GM23338 (cell line): Measurements from ENCODE around the gene CYSTM1. TPM values are rescaled to one million over a fixed set of nuclear protein-coding genes. Genes with fewer than 3 reads are reported as not detected.

ENCODE experiments used
- ATAC-seq: fragments of 200-7000 bp; cut with Tn5 transposase; 3 replicates; pipeline ENCODE4 v1.9.1; 2020
- DNase-seq: peaks from one replicate; pipeline ENCODE4 v3.0.0-alpha.2; 2015; ENCODE audit warnings: low spot score
- H2AFZ ChIP-seq: fragments of 200-600 bp; sonication (generic); 2 replicates; pipeline ENCODE4 v1.8.0; 2016; ENCODE audit warnings: antibody characterized with exemption, mild to moderate bottlenecking, moderate library complexity
- H3F3A ChIP-seq: fragments of 200-600 bp; sonication (generic); replicated peaks from 2 replicates; pipeline ENCODE4 v1.8.0; 2017; ENCODE audit warnings: antibody characterized with exemption, mixed run types, low read depth
- H3K27ac ChIP-seq: fragments of 200-600 bp; sonication (generic); 2 replicates; pipeline ENCODE4 v1.6.1; 2016; ENCODE audit warnings: low read depth
- H3K27me3 ChIP-seq: fragments of 200-600 bp; sonication (generic); 2 replicates; pipeline ENCODE4 v1.8.0; 2016; ENCODE audit warnings: mild to moderate bottlenecking, mixed run types, moderate library complexity; ENCODE audit not compliant: insufficient read depth
- H3K36me3 ChIP-seq: fragments of 200-600 bp; sonication (generic); 2 replicates; pipeline ENCODE4 v1.8.0; 2016; ENCODE audit warnings: mild to moderate bottlenecking; ENCODE audit not compliant: insufficient read depth
- H3K4me1 ChIP-seq: fragments of 200-600 bp; sonication (generic); 2 replicates; pipeline ENCODE4 v1.8.0; 2016; ENCODE audit warnings: mild to moderate bottlenecking, moderate library complexity; ENCODE audit not compliant: insufficient read depth
- H3K4me2 ChIP-seq: fragments of 200-600 bp; sonication (generic); 2 replicates; pipeline ENCODE4 v1.7.1; 2017; ENCODE audit warnings: mixed run types
- H3K4me3 ChIP-seq: fragments of 200-600 bp; sonication (generic); 2 replicates; pipeline ENCODE4 v1.6.1; 2016; ENCODE audit warnings: mixed run types
- H3K79me2 ChIP-seq: fragments of 200-600 bp; sonication (generic); replicated peaks from 2 replicates; pipeline ENCODE4 v1.8.0; 2017; ENCODE audit warnings: mild to moderate bottlenecking; ENCODE audit not compliant: insufficient read depth
- H3K9me2 ChIP-seq: fragments of 200-600 bp; sonication (generic); 2 replicates; pipeline ENCODE4 v1.8.0; 2017; ENCODE audit not compliant: insufficient read depth
- H4K20me1 ChIP-seq: fragments of 200-600 bp; sonication (generic); replicated peaks from 2 replicates; pipeline ENCODE4 v1.8.0; 2017; ENCODE audit warnings: mild to moderate bottlenecking; ENCODE audit not compliant: insufficient read depth
- H3K27ac Mint-ChIP-seq: 2 replicates; pipeline ENCODE4 v1.8.0; 2020; ENCODE audit warnings: inconsistent platforms, mild to moderate bottlenecking, moderate library complexity, mixed read lengths
- H3K27me3 Mint-ChIP-seq: 3 replicates; pipeline ENCODE4 v1.8.0; 2022; ENCODE audit warnings: low read depth, mild to moderate bottlenecking, moderate library complexity, mixed read lengths, inconsistent platforms; ENCODE audit not compliant: insufficient read depth, poor library complexity
- H3K36me3 Mint-ChIP-seq: 3 replicates; pipeline ENCODE4 v1.8.0; 2021; ENCODE audit warnings: low read depth, mild to moderate bottlenecking, inconsistent platforms, moderate library complexity, mixed read lengths
- H3K4me1 Mint-ChIP-seq: 3 replicates; pipeline ENCODE4 v1.8.0; 2020; ENCODE audit warnings: mild to moderate bottlenecking, inconsistent platforms, mixed read lengths
- H3K4me3 Mint-ChIP-seq: 3 replicates; pipeline ENCODE4 v1.8.0; 2021; ENCODE audit warnings: moderate library complexity, mild to moderate bottlenecking, inconsistent platforms, mixed read lengths
- H3K9me3 Mint-ChIP-seq: 3 replicates; pipeline ENCODE4 v1.8.0; 2020; ENCODE audit warnings: moderate library complexity, mild to moderate bottlenecking, inconsistent platforms, mixed read lengths
- CREB1 ChIP-seq: fragments of 250-450 bp; sonication (Bioruptor Pico); IDR thresholded peaks from 2 replicates; pipeline ENCODE4 v1.5.0; 2020; ENCODE audit warnings: low read depth, mild to moderate bottlenecking, moderate library complexity
- EZH2 ChIP-seq: fragments of 200-600 bp; sonication (generic); IDR thresholded peaks from one replicate; pipeline ENCODE4 v1.8.0; 2017; ENCODE audit warnings: antibody characterized with exemption, mild to moderate bottlenecking, low read depth; ENCODE audit not compliant: unreplicated experiment
- EZH2phosphoT487 ChIP-seq: fragments of 200-600 bp; sonication (generic); IDR thresholded peaks from one replicate; pipeline ENCODE4 v1.8.1; 2018; ENCODE audit warnings: antibody characterized with exemption; ENCODE audit not compliant: unreplicated experiment
- JUNB ChIP-seq: IDR thresholded peaks from one replicate; pipeline ENCODE4 v1.6.1; 2016; ENCODE audit warnings: antibody characterized with exemption; ENCODE audit not compliant: unreplicated experiment
- NANOG ChIP-seq: IDR thresholded peaks from 2 replicates; pipeline ENCODE4 v1.6.1; 2016; ENCODE audit warnings: antibody characterized with exemption, borderline replicate concordance
- POLR2AphosphoS5 ChIP-seq: IDR thresholded peaks from 2 replicates; pipeline ENCODE4 v1.6.1; 2016; ENCODE audit warnings: antibody characterized with exemption, low read depth
- STAT1 ChIP-seq: IDR thresholded peaks from one replicate; pipeline ENCODE4 v1.6.1; 2016; ENCODE audit warnings: antibody characterized with exemption; ENCODE audit not compliant: unreplicated experiment
- polyA plus RNA-seq: library from polyadenylated mRNA; unstranded; fragments of >200 nt; fragmentation: Nextera tagmentation; extraction: Ambion mirVana; gene quantifications from 2 replicates; pipeline ENCODE4 v1.2.1, GENCODE V29; 2016
- total RNA-seq: library from RNA; depleted of rRNA; stranded (reverse); fragments of >200 nt; shearing (Covaris generic); gene quantifications from 2 replicates; pipeline ENCODE4 v1.2.3, GENCODE V29; 2014
- TF ChIP-seq, protein P1 (sequence below), 2 experiments: fragments of 200-600 bp in 1 of 2; sonication (generic) in 1 of 2; conservative IDR thresholded peaks; 2 replicates each; pipeline versions ENCODE4 v1.5.1 to v1.6.1; 2016 to 2017; ENCODE audit warnings: antibody characterized with exemption in 2 of 2, low read depth in 2 of 2, mild to moderate bottlenecking in 2 of 2, moderate library complexity in 1 of 2
- TF ChIP-seq, protein P2 (sequence below): IDR thresholded peaks from one replicate; pipeline ENCODE4 v1.6.1; 2018; ENCODE audit warnings: antibody characterized with exemption; ENCODE audit not compliant: unreplicated experiment
- TF ChIP-seq, protein P3 (sequence below): fragments of 250-450 bp; sonication (Bioruptor Pico); IDR thresholded peaks from 2 replicates; pipeline ENCODE4 v1.5.0; 2020; ENCODE audit warnings: mild to moderate bottlenecking, moderate library complexity

Gene CYSTM1
- total and polyA plus RNA-seq, 2 experiments from 2014 or later: 14.4 to 46.0 TPM

DNA sequence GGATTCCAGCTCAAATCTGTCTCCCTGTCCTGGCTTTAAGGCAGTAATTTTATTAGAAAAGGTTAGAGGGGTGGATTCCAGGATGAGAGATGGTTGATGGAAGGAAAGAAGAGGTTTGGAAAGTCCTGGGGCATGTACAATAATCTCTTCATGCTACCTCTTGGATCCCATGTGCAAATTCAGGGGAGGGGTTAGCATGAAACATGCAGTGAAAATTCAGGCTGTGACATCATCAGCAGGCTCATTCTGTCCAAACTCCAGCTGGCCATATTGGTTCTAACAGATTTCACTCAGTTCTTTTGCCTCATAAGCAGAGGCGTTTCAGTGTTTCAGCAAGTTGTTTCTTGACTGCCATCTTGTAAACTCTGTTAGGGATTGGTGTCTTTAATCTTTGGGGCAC, 55.4 kb downstream of the CYSTM1 start:
- Mint-ChIP-seq H3K4me1 (no peaks in the 10 kb centered on the region), H3K27ac (no peak overlapping the region)
- H3K4me1 ChIP-seq: no peaks in the 10 kb centered on the region

More for the DNA sequence above, 55.4 kb downstream of the CYSTM1 start:
- no peaks in the 10 kb centered on the region for H3K36me3 ChIP-seq
- no peaks in the 10 kb centered on the region for H3K9me3 Mint-ChIP-seq
- H3K27me3 Mint-ChIP-seq: peaks cover 2% of the 10 kb centered on the region
- no peaks in the 10 kb centered on the region for H3K36me3 Mint-ChIP-seq
- H3K79me2 ChIP-seq: no peaks in the 10 kb centered on the region
- H3F3A ChIP-seq: no peaks in the 10 kb centered on the region
- TF ChIP-seq, protein P1, sequence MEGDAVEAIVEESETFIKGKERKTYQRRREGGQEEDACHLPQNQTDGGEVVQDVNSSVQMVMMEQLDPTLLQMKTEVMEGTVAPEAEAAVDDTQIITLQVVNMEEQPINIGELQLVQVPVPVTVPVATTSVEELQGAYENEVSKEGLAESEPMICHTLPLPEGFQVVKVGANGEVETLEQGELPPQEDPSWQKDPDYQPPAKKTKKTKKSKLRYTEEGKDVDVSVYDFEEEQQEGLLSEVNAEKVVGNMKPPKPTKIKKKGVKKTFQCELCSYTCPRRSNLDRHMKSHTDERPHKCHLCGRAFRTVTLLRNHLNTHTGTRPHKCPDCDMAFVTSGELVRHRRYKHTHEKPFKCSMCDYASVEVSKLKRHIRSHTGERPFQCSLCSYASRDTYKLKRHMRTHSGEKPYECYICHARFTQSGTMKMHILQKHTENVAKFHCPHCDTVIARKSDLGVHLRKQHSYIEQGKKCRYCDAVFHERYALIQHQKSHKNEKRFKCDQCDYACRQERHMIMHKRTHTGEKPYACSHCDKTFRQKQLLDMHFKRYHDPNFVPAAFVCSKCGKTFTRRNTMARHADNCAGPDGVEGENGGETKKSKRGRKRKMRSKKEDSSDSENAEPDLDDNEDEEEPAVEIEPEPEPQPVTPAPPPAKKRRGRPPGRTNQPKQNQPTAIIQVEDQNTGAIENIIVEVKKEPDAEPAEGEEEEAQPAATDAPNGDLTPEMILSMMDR (conservative IDR thresholded peaks at IDR 0.05; ENCODE audit: low read depth in 2 of 2): no peak
- TF ChIP-seq EZH2 (no peak), CREB1 (CRISPR knock-in tag) (no peak), STAT1 (no peak), EZH2phosphoT487 (no peak), NANOG (no peak), JUNB (no peak), POLR2AphosphoS5 (no peak)
- TF ChIP-seq, protein P2, sequence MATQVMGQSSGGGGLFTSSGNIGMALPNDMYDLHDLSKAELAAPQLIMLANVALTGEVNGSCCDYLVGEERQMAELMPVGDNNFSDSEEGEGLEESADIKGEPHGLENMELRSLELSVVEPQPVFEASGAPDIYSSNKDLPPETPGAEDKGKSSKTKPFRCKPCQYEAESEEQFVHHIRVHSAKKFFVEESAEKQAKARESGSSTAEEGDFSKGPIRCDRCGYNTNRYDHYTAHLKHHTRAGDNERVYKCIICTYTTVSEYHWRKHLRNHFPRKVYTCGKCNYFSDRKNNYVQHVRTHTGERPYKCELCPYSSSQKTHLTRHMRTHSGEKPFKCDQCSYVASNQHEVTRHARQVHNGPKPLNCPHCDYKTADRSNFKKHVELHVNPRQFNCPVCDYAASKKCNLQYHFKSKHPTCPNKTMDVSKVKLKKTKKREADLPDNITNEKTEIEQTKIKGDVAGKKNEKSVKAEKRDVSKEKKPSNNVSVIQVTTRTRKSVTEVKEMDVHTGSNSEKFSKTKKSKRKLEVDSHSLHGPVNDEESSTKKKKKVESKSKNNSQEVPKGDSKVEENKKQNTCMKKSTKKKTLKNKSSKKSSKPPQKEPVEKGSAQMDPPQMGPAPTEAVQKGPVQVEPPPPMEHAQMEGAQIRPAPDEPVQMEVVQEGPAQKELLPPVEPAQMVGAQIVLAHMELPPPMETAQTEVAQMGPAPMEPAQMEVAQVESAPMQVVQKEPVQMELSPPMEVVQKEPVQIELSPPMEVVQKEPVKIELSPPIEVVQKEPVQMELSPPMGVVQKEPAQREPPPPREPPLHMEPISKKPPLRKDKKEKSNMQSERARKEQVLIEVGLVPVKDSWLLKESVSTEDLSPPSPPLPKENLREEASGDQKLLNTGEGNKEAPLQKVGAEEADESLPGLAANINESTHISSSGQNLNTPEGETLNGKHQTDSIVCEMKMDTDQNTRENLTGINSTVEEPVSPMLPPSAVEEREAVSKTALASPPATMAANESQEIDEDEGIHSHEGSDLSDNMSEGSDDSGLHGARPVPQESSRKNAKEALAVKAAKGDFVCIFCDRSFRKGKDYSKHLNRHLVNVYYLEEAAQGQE: no peak
- TF ChIP-seq, protein P3, sequence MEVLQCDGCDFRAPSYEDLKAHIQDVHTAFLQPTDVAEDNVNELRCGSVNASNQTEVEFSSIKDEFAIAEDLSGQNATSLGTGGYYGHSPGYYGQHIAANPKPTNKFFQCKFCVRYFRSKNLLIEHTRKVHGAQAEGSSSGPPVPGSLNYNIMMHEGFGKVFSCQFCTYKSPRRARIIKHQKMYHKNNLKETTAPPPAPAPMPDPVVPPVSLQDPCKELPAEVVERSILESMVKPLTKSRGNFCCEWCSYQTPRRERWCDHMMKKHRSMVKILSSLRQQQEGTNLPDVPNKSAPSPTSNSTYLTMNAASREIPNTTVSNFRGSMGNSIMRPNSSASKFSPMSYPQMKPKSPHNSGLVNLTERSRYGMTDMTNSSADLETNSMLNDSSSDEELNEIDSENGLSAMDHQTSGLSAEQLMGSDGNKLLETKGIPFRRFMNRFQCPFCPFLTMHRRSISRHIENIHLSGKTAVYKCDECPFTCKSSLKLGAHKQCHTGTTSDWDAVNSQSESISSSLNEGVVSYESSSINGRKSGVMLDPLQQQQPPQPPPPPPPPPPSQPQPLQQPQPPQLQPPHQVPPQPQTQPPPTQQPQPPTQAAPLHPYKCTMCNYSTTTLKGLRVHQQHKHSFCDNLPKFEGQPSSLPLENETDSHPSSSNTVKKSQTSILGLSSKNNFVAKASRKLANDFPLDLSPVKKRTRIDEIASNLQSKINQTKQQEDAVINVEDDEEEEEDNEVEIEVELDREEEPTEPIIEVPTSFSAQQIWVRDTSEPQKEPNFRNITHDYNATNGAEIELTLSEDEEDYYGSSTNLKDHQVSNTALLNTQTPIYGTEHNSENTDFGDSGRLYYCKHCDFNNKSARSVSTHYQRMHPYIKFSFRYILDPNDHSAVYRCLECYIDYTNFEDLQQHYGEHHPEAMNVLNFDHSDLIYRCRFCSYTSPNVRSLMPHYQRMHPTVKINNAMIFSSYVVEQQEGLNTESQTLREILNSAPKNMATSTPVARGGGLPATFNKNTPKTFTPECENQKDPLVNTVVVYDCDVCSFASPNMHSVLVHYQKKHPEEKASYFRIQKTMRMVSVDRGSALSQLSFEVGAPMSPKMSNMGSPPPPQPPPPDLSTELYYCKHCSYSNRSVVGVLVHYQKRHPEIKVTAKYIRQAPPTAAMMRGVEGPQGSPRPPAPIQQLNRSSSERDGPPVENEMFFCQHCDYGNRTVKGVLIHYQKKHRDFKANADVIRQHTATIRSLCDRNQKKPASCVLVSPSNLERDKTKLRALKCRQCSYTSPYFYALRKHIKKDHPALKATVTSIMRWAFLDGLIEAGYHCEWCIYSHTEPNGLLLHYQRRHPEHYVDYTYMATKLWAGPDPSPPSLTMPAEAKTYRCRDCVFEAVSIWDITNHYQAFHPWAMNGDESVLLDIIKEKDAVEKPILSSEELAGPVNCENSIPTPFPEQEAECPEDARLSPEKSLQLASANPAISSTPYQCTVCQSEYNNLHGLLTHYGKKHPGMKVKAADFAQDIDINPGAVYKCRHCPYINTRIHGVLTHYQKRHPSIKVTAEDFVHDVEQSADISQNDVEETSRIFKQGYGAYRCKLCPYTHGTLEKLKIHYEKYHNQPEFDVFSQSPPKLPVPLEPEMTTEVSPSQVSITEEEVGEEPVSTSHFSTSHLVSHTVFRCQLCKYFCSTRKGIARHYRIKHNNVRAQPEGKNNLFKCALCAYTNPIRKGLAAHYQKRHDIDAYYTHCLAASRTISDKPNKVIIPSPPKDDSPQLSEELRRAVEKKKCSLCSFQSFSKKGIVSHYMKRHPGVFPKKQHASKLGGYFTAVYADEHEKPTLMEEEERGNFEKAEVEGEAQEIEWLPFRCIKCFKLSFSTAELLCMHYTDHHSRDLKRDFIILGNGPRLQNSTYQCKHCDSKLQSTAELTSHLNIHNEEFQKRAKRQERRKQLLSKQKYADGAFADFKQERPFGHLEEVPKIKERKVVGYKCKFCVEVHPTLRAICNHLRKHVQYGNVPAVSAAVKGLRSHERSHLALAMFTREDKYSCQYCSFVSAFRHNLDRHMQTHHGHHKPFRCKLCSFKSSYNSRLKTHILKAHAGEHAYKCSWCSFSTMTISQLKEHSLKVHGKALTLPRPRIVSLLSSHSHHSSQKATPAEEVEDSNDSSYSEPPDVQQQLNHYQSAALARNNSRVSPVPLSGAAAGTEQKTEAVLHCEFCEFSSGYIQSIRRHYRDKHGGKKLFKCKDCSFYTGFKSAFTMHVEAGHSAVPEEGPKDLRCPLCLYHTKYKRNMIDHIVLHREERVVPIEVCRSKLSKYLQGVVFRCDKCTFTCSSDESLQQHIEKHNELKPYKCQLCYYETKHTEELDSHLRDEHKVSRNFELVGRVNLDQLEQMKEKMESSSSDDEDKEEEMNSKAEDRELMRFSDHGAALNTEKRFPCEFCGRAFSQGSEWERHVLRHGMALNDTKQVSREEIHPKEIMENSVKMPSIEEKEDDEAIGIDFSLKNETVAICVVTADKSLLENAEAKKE (CRISPR knock-in tag): no peak
- no peaks in the 10 kb centered on the region; the same call in 1 of the 2 replicates for H4K20me1 ChIP-seq
- no peak overlapping the region for H3K4me2 ChIP-seq
- H3K4me3 Mint-ChIP-seq: no peak overlapping the region
- 0 out of 2 replicates have a peak, but pooled peaks cover 6% of the 10 kb centered on the region for H3K9me2 ChIP-seq
- H3K27me3 ChIP-seq: no peaks in the 10 kb centered on the region
- no peak overlapping the region for H2AFZ ChIP-seq
- no peak overlapping the region for H3K4me3 ChIP-seq
- DNase-seq (no peak), ATAC-seq (no peak)
- no peak overlapping the region for H3K27ac ChIP-seq
